ENCODE measurements around the gene NCAPD2. TPM values are rescaled to one million over a fixed set of nuclear protein-coding genes. Genes with fewer than 3 reads are reported as not detected.

Gene NCAPD2
- polyA plus RNA-seq, 1 donor (not counting 4 experiments of a cell fraction or from before 2014, with no cell fraction given): 33.7 TPM

DNA sequence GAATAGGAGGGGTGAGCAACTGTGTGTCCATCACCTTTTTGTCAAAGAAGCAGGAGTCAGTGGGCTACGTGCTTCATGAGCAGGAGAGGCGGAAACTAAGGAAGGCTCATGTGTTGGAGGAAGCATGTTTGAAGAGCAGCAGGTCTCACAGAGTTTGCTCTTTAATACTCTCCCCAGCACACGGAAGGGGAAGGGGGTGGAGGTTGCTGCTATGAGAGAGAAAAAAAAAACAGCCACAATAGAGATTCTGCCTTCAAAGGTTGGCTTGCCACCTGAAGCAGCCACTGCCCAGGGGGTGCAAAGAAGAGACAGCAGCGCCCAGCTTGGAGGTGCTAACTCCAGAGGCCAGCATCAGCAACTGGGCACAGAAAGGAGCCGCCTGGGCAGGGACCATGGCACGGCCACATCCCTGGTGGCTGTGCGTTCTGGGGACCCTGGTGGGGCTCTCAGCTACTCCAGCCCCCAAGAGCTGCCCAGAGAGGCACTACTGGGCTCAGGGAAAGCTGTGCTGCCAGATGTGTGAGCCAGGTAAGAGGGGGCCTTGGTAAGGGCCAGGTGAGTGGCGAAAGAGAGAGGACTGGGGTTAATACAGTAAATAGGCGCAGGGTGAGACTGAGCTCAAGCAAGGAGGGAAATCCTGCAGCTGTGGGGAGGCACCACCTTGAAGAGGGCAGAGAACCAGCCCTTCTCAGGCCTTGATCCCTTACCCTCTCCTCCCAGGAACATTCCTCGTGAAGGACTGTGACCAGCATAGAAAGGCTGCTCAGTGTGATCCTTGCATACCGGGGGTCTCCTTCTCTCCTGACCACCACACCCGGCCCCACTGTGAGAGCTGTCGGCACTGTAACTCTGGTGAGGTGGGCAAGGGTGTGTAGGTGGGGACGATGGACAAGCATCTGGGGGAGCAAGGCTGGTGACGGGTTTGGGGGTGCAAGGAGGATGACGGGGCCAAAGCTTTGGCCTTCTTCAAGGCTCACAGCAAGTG, 48.9 kb upstream of the NCAPD2 start, which contains the start of gene CD27:
TSS of gene CD27 (plus strand) at position 252 of the 985 bp plus-strand sequence. CDS start at position 393, 141 bp downstream.
- dilution Hi-C loops (cut with MboI; ENCODE audit: extremely low pct_ligation_motif_present, low sequenced_read_pairs): no loop called here
- H3K27ac ChIP-seq (ENCODE audit: control insufficient read depth, insufficient read depth, low read length): no peak within 1 kb of the TSS
- no peaks in the 10 kb centered on the region for H3K27me3 ChIP-seq (ENCODE audit: control insufficient read depth, extremely low read depth, insufficient read depth, low read length)
- no peak within 1 kb of the TSS for H3K4me3 ChIP-seq (ENCODE audit: control insufficient read depth in 2 of 3, extremely low read depth in 1 of 3, insufficient read depth in 2 of 3, low read depth in 1 of 3, low read length in 3 of 3)
- H3K9me1 ChIP-seq (ENCODE audit: control insufficient read depth, extremely low read depth, insufficient read depth, low read length): no peaks in the 10 kb centered on the region
- DNase-seq (ENCODE audit: low read depth, low spot score) (no peak), FAIRE-seq (no peak)
- TF ChIP-seq, protein P1, sequence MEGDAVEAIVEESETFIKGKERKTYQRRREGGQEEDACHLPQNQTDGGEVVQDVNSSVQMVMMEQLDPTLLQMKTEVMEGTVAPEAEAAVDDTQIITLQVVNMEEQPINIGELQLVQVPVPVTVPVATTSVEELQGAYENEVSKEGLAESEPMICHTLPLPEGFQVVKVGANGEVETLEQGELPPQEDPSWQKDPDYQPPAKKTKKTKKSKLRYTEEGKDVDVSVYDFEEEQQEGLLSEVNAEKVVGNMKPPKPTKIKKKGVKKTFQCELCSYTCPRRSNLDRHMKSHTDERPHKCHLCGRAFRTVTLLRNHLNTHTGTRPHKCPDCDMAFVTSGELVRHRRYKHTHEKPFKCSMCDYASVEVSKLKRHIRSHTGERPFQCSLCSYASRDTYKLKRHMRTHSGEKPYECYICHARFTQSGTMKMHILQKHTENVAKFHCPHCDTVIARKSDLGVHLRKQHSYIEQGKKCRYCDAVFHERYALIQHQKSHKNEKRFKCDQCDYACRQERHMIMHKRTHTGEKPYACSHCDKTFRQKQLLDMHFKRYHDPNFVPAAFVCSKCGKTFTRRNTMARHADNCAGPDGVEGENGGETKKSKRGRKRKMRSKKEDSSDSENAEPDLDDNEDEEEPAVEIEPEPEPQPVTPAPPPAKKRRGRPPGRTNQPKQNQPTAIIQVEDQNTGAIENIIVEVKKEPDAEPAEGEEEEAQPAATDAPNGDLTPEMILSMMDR (optimal IDR thresholded peaks at IDR 0.05 in 1 of 3, IDR thresholded peaks at IDR 0.05 in 1 of 3, conservative IDR thresholded peaks at IDR 0.05 in 1 of 3; ENCODE audit: extremely low read depth in 1 of 3, insufficient read depth in 2 of 3, low read length in 3 of 3): no peak
- TF ChIP-seq EZH2 (IDR thresholded peaks at IDR 0.05; ENCODE audit: low read length): no peak
- H2AFZ ChIP-seq (ENCODE audit: control insufficient read depth, low read length): no peak within 1 kb of the TSS
- H3K4me1 ChIP-seq (ENCODE audit: control insufficient read depth, extremely low read depth, insufficient read depth, low read length): no peaks in the 10 kb centered on the region
- H4K20me1 ChIP-seq (ENCODE audit: control insufficient read depth, extremely low read depth, insufficient read depth, low read length): no peaks in the 10 kb centered on the region
- no peak within 1 kb of the TSS for H3K4me2 ChIP-seq (ENCODE audit: control insufficient read depth, extremely low read depth, insufficient read depth, low read depth, low read length)
- no peak within 1 kb of the TSS for H3K9ac ChIP-seq (ENCODE audit: control insufficient read depth, extremely low read depth, insufficient read depth, low read length)
- no peaks in the 10 kb centered on the region for H3K36me3 ChIP-seq (ENCODE audit: control insufficient read depth in 2 of 2, extremely low read depth in 1 of 2, insufficient read depth in 2 of 2, low read length in 2 of 2)
- H3K79me2 ChIP-seq (ENCODE audit: control insufficient read depth, insufficient read depth, low read length): no peaks in the 10 kb centered on the region
- H3K9me3 ChIP-seq (ENCODE audit: control insufficient read depth, low read depth, low read length): no peaks in the 10 kb centered on the region

DNA sequence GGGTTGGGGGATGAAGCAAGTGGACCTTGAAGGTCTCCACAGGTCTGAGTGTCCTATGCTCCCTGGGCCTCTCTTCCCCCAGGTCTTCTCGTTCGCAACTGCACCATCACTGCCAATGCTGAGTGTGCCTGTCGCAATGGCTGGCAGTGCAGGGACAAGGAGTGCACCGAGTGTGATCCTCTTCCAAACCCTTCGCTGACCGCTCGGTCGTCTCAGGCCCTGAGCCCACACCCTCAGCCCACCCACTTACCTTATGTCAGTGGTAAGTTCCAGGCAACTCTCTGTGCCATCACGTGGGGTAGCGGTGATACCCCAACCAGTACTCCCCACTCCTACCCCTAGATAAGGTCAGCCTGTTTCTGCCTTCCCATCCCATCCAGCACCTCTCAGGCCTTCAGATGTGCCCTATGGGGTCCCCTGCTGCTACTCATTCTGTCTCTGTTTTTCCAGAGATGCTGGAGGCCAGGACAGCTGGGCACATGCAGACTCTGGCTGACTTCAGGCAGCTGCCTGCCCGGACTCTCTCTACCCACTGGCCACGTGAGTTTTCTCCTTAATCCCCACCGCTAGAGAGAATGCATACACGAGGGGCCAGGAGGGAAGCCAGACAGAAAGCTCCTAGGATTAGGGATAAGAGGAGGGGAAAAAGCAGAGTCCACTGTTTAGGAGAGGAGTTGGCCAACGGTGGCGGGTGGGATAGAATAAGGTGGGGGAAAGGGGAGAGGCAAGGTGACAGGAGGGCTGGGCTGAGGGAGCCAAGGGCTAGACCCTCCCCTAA, 43.6 kb upstream of the NCAPD2 start:
- Histone ChIP-seq H3K4me2 (ENCODE audit: control insufficient read depth, extremely low read depth, insufficient read depth, low read depth, low read length) (peak overlapping the region; percentile 95), H3K27me3 (ENCODE audit: control insufficient read depth, extremely low read depth, insufficient read depth, low read length) (no peaks in the 10 kb centered on the region), H3K4me1 (ENCODE audit: control insufficient read depth, extremely low read depth, insufficient read depth, low read length) (peaks cover 20% of the 10 kb centered on the region), H3K79me2 (ENCODE audit: control insufficient read depth, insufficient read depth, low read length) (no peaks in the 10 kb centered on the region), H3K9ac (ENCODE audit: control insufficient read depth, extremely low read depth, insufficient read depth, low read length) (no peak overlapping the region), H4K20me1 (ENCODE audit: control insufficient read depth, extremely low read depth, insufficient read depth, low read length) (no peaks in the 10 kb centered on the region), H3K9me1 (ENCODE audit: control insufficient read depth, extremely low read depth, insufficient read depth, low read length) (no peaks in the 10 kb centered on the region), H3K36me3 (ENCODE audit: control insufficient read depth in 2 of 2, extremely low read depth in 1 of 2, insufficient read depth in 2 of 2, low read length in 2 of 2) (peaks cover 0 to 2% of the 10 kb centered on the region in 2 experiments), H3K27ac (ENCODE audit: control insufficient read depth, insufficient read depth, low read length) (no peak overlapping the region), H3K4me3 (ENCODE audit: control insufficient read depth in 2 of 3, extremely low read depth in 1 of 3, insufficient read depth in 2 of 3, low read depth in 1 of 3, low read length in 3 of 3) (no peak overlapping the region), H3K9me3 (ENCODE audit: control insufficient read depth, low read depth, low read length) (no peaks in the 10 kb centered on the region), H2AFZ (ENCODE audit: control insufficient read depth, low read length) (peak overlapping the region; percentile 97)
- no peak for FAIRE-seq
- TF ChIP-seq, protein P1 (optimal IDR thresholded peaks at IDR 0.05 in 1 of 3, IDR thresholded peaks at IDR 0.05 in 1 of 3, conservative IDR thresholded peaks at IDR 0.05 in 1 of 3; ENCODE audit: extremely low read depth in 1 of 3, insufficient read depth in 2 of 3, low read length in 3 of 3): no peak
- TF ChIP-seq EZH2 (IDR thresholded peaks at IDR 0.05; ENCODE audit: low read length): no peak
- DNase-seq (ENCODE audit: low read depth, low spot score): no peak
- dilution Hi-C loops (cut with MboI; ENCODE audit: extremely low pct_ligation_motif_present, low sequenced_read_pairs): no loop called here
